ENCODE data around the gene SEL1L3.

GRCh38 chr4:25879091-25879584 lies 16.4 kb upstream of the SEL1L3 start:
- TF ChIP-seq CTCF (IDR thresholded peaks at IDR 0.05) (no peak), ZFX (IDR thresholded peaks at IDR 0.05; ENCODE audit: borderline replicate concordance) (no peak)
